ENCODE measurements around the gene WIPI1.

Gene WIPI1

DNA sequence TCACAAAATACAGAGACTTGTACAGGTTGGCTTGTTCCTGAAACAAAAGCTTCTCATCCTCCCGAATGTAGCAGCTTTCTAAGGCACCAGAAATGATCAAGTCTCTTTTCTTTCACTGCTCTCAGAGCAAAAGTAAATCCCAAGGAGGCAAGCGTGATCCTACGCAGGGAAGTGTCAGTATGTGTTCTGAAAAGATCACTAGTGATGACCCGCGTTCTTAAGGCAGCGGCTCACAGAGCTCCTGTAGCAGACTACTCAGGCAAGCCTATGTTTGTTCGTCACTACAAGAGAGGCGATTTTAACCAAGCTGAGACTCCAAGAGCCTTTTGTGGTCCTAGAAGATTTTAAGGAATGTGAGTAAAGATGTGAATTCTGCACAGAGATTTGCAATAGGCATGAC lies 34.5 kb downstream of the WIPI1 start:
- Histone ChIP-seq H3K27me3 (ENCODE audit: low read depth, low read length) (no peaks in the 10 kb centered on the region), H3K9me3 (ENCODE audit: insufficient read depth, low read length) (no peaks in the 10 kb centered on the region), H3K4me3 (ENCODE audit: low read length) (no peak overlapping the region), H3K79me2 (ENCODE audit: low read length) (no peaks in the 10 kb centered on the region), H3K9ac (ENCODE audit: low read length) (no peak overlapping the region), H3K36me3 (replicated peaks; ENCODE audit: low read depth, low read length) (no peaks in the 10 kb centered on the region), H3K4me2 (ENCODE audit: low read length) (no peak overlapping the region), H2AFZ (ENCODE audit: low read depth, low read length) (no peak overlapping the region), H4K20me1 (ENCODE audit: insufficient read depth, low read length) (no peaks in the 10 kb centered on the region), H3K27ac (ENCODE audit: low read length) (no peak overlapping the region), H3K4me1 (ENCODE audit: low read length) (no peaks in the 10 kb centered on the region)
- no peak for TF ChIP-seq EZH2phosphoT487 (IDR thresholded peaks at IDR 0.05; ENCODE audit: low read depth)
- TF ChIP-seq, protein P1, sequence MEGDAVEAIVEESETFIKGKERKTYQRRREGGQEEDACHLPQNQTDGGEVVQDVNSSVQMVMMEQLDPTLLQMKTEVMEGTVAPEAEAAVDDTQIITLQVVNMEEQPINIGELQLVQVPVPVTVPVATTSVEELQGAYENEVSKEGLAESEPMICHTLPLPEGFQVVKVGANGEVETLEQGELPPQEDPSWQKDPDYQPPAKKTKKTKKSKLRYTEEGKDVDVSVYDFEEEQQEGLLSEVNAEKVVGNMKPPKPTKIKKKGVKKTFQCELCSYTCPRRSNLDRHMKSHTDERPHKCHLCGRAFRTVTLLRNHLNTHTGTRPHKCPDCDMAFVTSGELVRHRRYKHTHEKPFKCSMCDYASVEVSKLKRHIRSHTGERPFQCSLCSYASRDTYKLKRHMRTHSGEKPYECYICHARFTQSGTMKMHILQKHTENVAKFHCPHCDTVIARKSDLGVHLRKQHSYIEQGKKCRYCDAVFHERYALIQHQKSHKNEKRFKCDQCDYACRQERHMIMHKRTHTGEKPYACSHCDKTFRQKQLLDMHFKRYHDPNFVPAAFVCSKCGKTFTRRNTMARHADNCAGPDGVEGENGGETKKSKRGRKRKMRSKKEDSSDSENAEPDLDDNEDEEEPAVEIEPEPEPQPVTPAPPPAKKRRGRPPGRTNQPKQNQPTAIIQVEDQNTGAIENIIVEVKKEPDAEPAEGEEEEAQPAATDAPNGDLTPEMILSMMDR (IDR thresholded peaks at IDR 0.05; ENCODE audit: low read depth, low read length) = no peak

DNA sequence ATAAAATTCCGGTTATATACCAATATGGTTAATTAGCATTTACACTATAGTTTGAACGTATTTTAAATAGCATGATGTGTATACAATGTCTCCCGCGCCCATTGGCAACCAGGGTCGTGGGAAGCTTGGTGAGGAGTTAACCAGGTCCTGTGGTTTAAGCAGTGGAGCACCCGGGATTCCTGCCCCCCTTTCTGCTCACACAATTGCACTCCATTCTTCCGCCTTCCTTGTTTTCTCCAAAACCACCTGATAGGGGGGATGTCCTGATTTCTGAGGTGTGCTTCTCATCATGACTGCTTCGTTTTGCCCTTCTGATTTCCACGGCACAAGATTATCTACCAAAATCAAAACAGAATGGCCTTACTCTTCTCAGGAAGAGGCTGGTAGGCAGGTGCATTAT lies 35.8 kb downstream of the WIPI1 start:
- Histone ChIP-seq H3K79me2 (ENCODE audit: low read length) (no peaks in the 10 kb centered on the region), H3K4me2 (ENCODE audit: low read length) (no peak overlapping the region)
- TF ChIP-seq, protein P1 (IDR thresholded peaks at IDR 0.05; ENCODE audit: low read depth, low read length) = no peak
- no peak for TF ChIP-seq EZH2phosphoT487 (IDR thresholded peaks at IDR 0.05; ENCODE audit: low read depth)

DNA sequence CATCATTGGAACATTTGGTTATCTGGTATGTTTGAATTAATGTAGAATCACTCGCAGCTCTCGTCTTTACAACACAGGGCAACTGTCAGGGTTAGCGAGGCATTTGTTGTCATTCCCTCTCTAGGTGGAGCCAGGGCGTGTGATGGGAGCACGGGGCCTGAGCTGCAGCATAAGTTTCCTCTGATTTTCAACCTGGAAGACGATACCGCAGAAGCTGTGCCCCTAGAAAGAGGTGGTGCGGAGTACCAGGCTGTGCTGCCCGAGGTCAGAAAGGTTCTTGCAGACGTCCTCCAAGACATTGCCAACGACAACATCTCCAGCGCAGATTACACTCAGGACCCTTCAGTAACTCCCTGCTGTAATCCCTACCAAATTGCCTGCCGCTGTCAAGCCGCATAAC lies 37.2 kb downstream of the WIPI1 start:
- Histone ChIP-seq H3K9me3 (ENCODE audit: insufficient read depth, low read length) (no peaks in the 10 kb centered on the region), H2AFZ (ENCODE audit: low read depth, low read length) (no peak overlapping the region), H4K20me1 (ENCODE audit: insufficient read depth, low read length) (no peaks in the 10 kb centered on the region), H3K27me3 (ENCODE audit: low read depth, low read length) (no peaks in the 10 kb centered on the region), H3K4me2 (ENCODE audit: low read length) (no peak overlapping the region), H3K4me3 (ENCODE audit: low read length) (no peak overlapping the region), H3K9ac (ENCODE audit: low read length) (no peak overlapping the region), H3K27ac (ENCODE audit: low read length) (no peak overlapping the region), H3K4me1 (ENCODE audit: low read length) (no peaks in the 10 kb centered on the region), H3K79me2 (ENCODE audit: low read length) (no peaks in the 10 kb centered on the region), H3K36me3 (replicated peaks; ENCODE audit: low read depth, low read length) (no peaks in the 10 kb centered on the region)
- TF ChIP-seq EZH2phosphoT487 (IDR thresholded peaks at IDR 0.05; ENCODE audit: low read depth) = no peak
- TF ChIP-seq, protein P1 (IDR thresholded peaks at IDR 0.05; ENCODE audit: low read depth, low read length) = no peak

More for the DNA sequence above, 35.8 kb downstream of the WIPI1 start:
- H3K36me3 ChIP-seq (replicated peaks; ENCODE audit: low read depth, low read length) = no peaks in the 10 kb centered on the region
- no peak overlapping the region for H3K4me3 ChIP-seq (ENCODE audit: low read length)
- no peaks in the 10 kb centered on the region for H3K4me1 ChIP-seq (ENCODE audit: low read length)
- H3K9ac ChIP-seq (ENCODE audit: low read length) = no peak overlapping the region
- no peak overlapping the region for H2AFZ ChIP-seq (ENCODE audit: low read depth, low read length)
- no peaks in the 10 kb centered on the region for H3K9me3 ChIP-seq (ENCODE audit: insufficient read depth, low read length)
- H4K20me1 ChIP-seq (ENCODE audit: insufficient read depth, low read length) = no peaks in the 10 kb centered on the region
- H3K27me3 ChIP-seq (ENCODE audit: low read depth, low read length) = no peaks in the 10 kb centered on the region
- no peak overlapping the region for H3K27ac ChIP-seq (ENCODE audit: low read length)

DNA sequence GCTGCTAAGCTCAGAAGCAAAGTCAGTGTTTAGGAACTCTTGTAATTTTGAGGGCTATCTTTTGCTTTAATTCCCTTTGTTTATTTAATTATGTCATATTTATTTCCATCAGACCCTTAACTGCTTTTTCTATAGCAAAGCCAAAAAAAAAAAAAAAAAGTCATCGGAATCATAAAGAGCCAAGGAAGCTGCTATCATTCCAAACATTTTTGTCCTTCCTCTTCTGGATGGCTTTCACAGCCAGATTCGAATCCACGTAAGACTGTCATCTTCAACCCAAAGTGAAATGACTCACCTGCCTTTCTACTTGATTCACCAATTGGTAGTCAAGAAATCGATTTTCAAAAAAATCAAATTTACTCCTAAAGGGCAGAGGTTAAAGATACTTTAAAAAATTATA lies 38.4 kb downstream of the WIPI1 start:
- H3K9me3 ChIP-seq (ENCODE audit: insufficient read depth, low read length) = no peaks in the 10 kb centered on the region
- H3K9ac ChIP-seq (ENCODE audit: low read length) = no peak overlapping the region
- no peak overlapping the region for H2AFZ ChIP-seq (ENCODE audit: low read depth, low read length)
- no peaks in the 10 kb centered on the region for H4K20me1 ChIP-seq (ENCODE audit: insufficient read depth, low read length)
- H3K4me3 ChIP-seq (ENCODE audit: low read length) = no peak overlapping the region
- TF ChIP-seq, protein P1 (IDR thresholded peaks at IDR 0.05; ENCODE audit: low read depth, low read length) = no peak
- no peak for TF ChIP-seq EZH2phosphoT487 (IDR thresholded peaks at IDR 0.05; ENCODE audit: low read depth)
- no peaks in the 10 kb centered on the region; the same call in 1 of the 2 replicates for H3K4me1 ChIP-seq (ENCODE audit: low read length)
- no peak overlapping the region for H3K4me2 ChIP-seq (ENCODE audit: low read length)
- no peaks in the 10 kb centered on the region for H3K27me3 ChIP-seq (ENCODE audit: low read depth, low read length)
- H3K79me2 ChIP-seq (ENCODE audit: low read length) = no peaks in the 10 kb centered on the region
- no peaks in the 10 kb centered on the region for H3K36me3 ChIP-seq (replicated peaks; ENCODE audit: low read depth, low read length)
- H3K27ac ChIP-seq (ENCODE audit: low read length) = no peak overlapping the region

All from OCI-LY3 (cell line).